ENCODE data around the gene PFAS.
A peak's percentile ranks its signal among the peaks of the same experiment; 100 is the strongest.

The PFAS gene, protein sequence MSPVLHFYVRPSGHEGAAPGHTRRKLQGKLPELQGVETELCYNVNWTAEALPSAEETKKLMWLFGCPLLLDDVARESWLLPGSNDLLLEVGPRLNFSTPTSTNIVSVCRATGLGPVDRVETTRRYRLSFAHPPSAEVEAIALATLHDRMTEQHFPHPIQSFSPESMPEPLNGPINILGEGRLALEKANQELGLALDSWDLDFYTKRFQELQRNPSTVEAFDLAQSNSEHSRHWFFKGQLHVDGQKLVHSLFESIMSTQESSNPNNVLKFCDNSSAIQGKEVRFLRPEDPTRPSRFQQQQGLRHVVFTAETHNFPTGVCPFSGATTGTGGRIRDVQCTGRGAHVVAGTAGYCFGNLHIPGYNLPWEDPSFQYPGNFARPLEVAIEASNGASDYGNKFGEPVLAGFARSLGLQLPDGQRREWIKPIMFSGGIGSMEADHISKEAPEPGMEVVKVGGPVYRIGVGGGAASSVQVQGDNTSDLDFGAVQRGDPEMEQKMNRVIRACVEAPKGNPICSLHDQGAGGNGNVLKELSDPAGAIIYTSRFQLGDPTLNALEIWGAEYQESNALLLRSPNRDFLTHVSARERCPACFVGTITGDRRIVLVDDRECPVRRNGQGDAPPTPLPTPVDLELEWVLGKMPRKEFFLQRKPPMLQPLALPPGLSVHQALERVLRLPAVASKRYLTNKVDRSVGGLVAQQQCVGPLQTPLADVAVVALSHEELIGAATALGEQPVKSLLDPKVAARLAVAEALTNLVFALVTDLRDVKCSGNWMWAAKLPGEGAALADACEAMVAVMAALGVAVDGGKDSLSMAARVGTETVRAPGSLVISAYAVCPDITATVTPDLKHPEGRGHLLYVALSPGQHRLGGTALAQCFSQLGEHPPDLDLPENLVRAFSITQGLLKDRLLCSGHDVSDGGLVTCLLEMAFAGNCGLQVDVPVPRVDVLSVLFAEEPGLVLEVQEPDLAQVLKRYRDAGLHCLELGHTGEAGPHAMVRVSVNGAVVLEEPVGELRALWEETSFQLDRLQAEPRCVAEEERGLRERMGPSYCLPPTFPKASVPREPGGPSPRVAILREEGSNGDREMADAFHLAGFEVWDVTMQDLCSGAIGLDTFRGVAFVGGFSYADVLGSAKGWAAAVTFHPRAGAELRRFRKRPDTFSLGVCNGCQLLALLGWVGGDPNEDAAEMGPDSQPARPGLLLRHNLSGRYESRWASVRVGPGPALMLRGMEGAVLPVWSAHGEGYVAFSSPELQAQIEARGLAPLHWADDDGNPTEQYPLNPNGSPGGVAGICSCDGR (N-terminal part only)

DNA sequence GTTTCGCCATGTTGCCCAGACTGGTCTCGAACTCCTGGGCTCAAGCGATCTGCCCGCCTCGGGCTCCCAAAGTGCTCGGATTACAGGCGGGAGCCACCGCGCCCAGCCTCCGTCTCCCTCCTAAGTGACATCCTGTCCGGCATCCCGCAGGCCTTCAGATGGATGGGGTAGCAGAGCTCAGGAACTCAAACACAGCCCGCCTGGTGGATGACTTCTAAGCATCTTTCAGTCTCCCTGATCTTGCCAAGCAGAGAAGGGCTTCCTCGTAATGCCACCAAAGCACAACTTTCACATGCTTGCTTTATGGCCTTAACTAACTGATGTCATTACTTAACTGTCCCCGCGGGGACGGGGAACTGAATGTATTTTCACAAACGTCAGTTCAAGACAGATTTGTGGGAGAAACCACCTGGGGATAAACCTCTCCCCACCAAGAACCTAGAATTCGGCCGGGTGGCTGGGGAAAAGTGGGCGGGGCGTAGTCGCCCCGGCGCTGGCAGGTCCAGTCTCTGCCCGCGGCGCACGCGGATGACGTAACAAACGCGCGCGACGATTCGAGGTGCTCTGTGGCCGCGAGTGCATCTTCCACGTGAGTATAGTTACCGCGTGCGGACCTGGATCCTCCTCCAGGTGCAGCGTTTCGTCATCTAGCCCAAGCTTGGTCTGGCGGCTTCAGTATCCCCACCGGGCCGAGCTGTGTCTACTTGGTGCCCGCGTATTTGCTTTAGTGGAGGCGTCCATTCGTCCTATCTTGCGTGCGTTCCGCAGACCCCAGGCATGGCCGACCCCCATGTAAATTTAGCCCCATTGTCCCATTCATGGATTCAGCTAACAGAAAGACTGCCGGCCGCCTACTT is at the start of gene PFAS:
TSS of gene PFAS (plus strand) at position 539 of the 857 bp plus-strand sequence. CDS start 4,649 bp downstream, outside the sequence.
- DNase-seq (ENCODE audit: low read depth): peak; percentile 84
- peak within 1 kb of the TSS; percentile 79 for H3K4me3 ChIP-seq (ENCODE audit: low read depth, low read length)

DNA sequence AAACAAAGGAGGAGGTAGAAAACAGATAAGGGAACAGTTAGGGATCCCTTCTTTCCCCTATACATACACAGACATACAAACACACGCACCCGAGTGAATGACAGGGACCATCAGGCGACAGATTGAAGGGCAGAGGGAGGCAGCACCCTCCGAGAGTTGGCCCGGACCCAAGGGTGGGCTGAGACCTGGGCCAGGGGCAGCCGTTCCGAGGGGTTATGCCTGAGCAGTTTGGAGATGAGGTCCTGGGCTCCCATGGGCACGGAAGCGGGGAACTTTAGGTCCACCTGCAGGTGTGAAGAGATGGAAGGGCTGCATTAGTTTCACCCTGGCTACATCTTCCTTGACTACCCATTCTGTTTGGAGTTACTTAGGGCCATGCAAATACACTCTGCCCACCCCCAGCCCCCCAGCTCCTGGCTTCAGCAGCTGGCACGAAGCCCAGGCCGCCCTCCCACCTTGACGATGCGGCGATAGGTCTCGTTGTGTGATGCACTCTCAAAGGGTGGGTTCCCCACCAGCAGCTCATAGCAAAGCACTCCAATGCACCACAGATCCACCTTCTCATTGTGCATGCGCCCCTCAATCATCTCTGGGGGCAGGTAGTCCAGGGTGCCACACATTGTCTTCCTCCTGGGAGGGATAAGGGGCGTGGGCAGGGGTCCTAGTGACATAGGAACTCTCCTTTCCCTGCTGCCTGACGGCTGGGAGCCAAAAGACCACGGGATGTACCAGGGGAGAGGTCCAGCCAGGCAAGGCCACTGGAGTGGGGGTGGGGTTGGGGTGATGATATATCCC is 44.1 kb upstream of the PFAS start:
- DNase-seq (ENCODE audit: low read depth): no peak
- no peak overlapping the region for H3K4me3 ChIP-seq (ENCODE audit: low read depth, low read length)
- TF ChIP-seq CTCF (IDR thresholded peaks at IDR 0.05; ENCODE audit: control insufficient read depth, extremely low read depth, insufficient read depth): no peak

More for the DNA sequence above, at the start of gene PFAS:
- TF ChIP-seq CTCF (IDR thresholded peaks at IDR 0.05; ENCODE audit: control insufficient read depth, extremely low read depth, insufficient read depth): no peak

DNA sequence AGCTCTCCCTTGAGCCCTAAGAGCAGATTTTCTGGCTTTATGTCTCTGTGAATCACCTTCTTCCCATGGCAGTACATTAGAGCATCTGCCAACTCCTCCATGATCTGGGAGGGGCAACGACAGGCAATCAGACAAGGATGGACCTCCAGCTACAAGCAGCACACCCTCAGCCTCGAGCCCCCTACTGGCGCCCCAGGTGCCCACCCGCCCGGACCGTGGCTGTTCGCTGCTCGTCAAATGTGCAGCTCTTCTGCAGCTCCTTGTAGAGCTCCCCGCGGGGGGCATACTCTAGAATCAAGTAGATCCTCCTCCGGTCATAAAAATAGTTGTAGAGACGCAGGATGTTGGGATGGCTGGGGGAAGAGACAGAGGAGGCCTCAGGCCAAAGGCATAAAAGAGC is 42.6 kb upstream of the PFAS start:
- DNase-seq (ENCODE audit: low read depth): no peak
- H3K4me3 ChIP-seq (ENCODE audit: low read depth, low read length): no peak overlapping the region
- TF ChIP-seq CTCF (IDR thresholded peaks at IDR 0.05; ENCODE audit: control insufficient read depth, extremely low read depth, insufficient read depth): no peak

- H3K4me3 ChIP-seq (ENCODE audit: low read depth, low read length): peak within 1 kb of the TSS; percentile 88
- no peak for TF ChIP-seq CTCF (IDR thresholded peaks at IDR 0.05; ENCODE audit: control insufficient read depth, extremely low read depth, insufficient read depth)
- DNase-seq (ENCODE audit: low read depth): peak; percentile 89
Measured at GRCh38 chr17:8209907-8210760, 39.0 kb upstream of the PFAS start, which contains the start of gene AURKB. AURKB (minus strand) TSS chr17:8210575; CDS start chr17:8210224, 351 bp downstream.

DNA sequence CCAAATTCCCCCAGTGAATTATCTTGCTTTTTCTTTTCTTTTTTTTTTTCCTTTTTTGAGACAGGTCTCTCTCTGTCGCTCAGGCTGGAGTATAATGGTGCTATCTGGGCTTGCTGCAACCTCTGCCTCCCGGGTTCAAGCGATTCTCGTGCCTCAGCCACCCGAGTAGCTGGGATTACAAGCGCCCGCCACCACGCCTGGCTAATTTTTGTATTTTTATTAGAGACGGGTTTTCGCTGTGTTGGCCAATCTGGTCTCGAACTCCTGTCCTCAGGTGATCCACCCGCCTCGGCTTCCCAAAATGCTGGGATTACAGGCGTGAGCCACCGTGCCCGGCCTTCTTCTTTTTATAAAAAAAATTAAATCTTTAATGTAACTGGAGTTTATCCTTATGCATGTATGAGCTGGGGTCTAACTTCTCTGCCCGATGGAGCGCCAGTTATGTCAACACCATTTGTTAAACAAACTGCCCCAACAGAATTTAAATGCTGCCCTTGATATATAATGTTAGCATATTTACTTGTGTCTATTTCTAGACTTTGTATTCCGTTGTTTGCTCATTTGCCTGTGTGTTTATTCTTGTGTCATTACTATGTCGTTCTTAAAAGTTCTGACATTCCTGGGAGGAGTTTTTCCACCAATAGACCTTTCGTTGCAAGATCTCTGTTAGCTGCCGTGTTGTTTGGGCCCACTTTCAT is 38.2 kb upstream of the PFAS start:
- DNase-seq (ENCODE audit: low read depth): no peak
- no peak for TF ChIP-seq CTCF (IDR thresholded peaks at IDR 0.05; ENCODE audit: control insufficient read depth, extremely low read depth, insufficient read depth)
- peak overlapping the region; percentile 88 for H3K4me3 ChIP-seq (ENCODE audit: low read depth, low read length)

Data from LNCaP clone FGC (cell line).